HepG2 (cell line): ENCODE results near the gene NCOA7. TPM values are rescaled to one million over a fixed set of nuclear protein-coding genes. Genes with fewer than 3 reads are reported as not detected.

ENCODE experiments used
- CEBPG ChIP-seq: IDR thresholded peaks from 2 replicates; pipeline ENCODE4 v1.6.1; 2016
- HCFC1 ChIP-seq: fragments of 150-350 bp; IDR thresholded peaks from 2 replicates; pipeline ENCODE4 v1.6.1; 2014; ENCODE audit warnings: low read depth, low read length
- MAFG ChIP-seq: sonication (generic); formaldehyde crosslinking; IDR thresholded peaks from 2 replicates; pipeline ENCODE4 v1.5.1; 2020; ENCODE audit warnings: mild to moderate bottlenecking, missing genetic modification reagents
- MBD4 ChIP-seq: IDR thresholded peaks from 2 replicates; pipeline ENCODE4 v1.6.1; 2012; ENCODE audit warnings: low read length, inconsistent platforms, borderline replicate concordance
- MTA3 ChIP-seq: sonication (generic); formaldehyde crosslinking; IDR thresholded peaks from 2 replicates; pipeline ENCODE4 v1.4.0; 2020; ENCODE audit warnings: missing genetic modification reagents
- MXI1 ChIP-seq: IDR thresholded peaks from 3 replicates; pipeline ENCODE4 v1.6.1; 2012; ENCODE audit warnings: low read depth, low read length, inconsistent platforms, borderline replicate concordance
- NCOR1 ChIP-seq: fragments of 200-600 bp; sonication (generic); IDR thresholded peaks from 2 replicates; pipeline ENCODE4 v1.7.0; 2017; ENCODE audit warnings: antibody characterized with exemption, low read length, borderline replicate concordance
- NFIC ChIP-seq: IDR thresholded peaks from 2 replicates; pipeline ENCODE4 v1.6.1; 2012; ENCODE audit warnings: mild to moderate bottlenecking, low read length, inconsistent platforms
- PREB ChIP-seq: sonication (generic); formaldehyde crosslinking; IDR thresholded peaks from 2 replicates; pipeline ENCODE4 v1.4.0; 2020; ENCODE audit warnings: missing genetic modification reagents
- RBFOX2 ChIP-seq: fragments of 200-400 bp; formaldehyde crosslinking; IDR thresholded peaks from 2 replicates; pipeline ENCODE4 v1.6.1; 2017; ENCODE audit warnings: low read depth, mild to moderate bottlenecking, low read length
- RBM22 ChIP-seq: fragments of 200-400 bp; formaldehyde crosslinking; optimal IDR thresholded peaks from 2 replicates; pipeline ENCODE3; 2017; ENCODE audit warnings: mild to moderate bottlenecking, low read length, moderate library complexity
- SIX4 ChIP-seq: sonication (generic); formaldehyde crosslinking; IDR thresholded peaks from 2 replicates; pipeline ENCODE4 v1.4.0; 2020; ENCODE audit warnings: missing genetic modification reagents
- SNAI1 ChIP-seq: sonication (generic); formaldehyde crosslinking; IDR thresholded peaks from 2 replicates; pipeline ENCODE4 v1.5.0; 2020; ENCODE audit warnings: mild to moderate bottlenecking, missing genetic modification reagents, borderline replicate concordance
- SNAPC5 ChIP-seq: sonication (generic); formaldehyde crosslinking; IDR thresholded peaks from 2 replicates; pipeline ENCODE4 v1.8.1; 2023; ENCODE audit warnings: mild to moderate bottlenecking, missing genetic modification reagents, borderline replicate concordance
- SYNCRIP ChIP-seq: fragments of 200-400 bp; formaldehyde crosslinking; IDR thresholded peaks from 2 replicates; pipeline ENCODE4 v1.6.1; 2018; ENCODE audit warnings: mild to moderate bottlenecking, low read depth, low read length; ENCODE audit not compliant: insufficient read depth
- TRIM22 ChIP-seq: fragments of 450-650 bp; IDR thresholded peaks from 2 replicates; pipeline ENCODE4 v1.6.1; 2017
- YEATS4 ChIP-seq: sonication (generic); formaldehyde crosslinking; IDR thresholded peaks from 2 replicates; pipeline ENCODE4 v1.4.0; 2020; ENCODE audit warnings: missing genetic modification reagents, borderline replicate concordance
- ZNF24 ChIP-seq: fragments of 450-650 bp; IDR thresholded peaks from 2 replicates; pipeline ENCODE4 v1.6.1; 2017; ENCODE audit warnings: antibody characterized with exemption, mild to moderate bottlenecking
- ZNF33B ChIP-seq: sonication (generic); formaldehyde crosslinking; IDR thresholded peaks from 2 replicates; pipeline ENCODE4 v1.5.1; 2020; ENCODE audit warnings: mild to moderate bottlenecking, missing genetic modification reagents
- ZNF703 ChIP-seq: sonication (generic); formaldehyde crosslinking; IDR thresholded peaks from 2 replicates; pipeline ENCODE4 v1.5.1; 2020; ENCODE audit warnings: missing genetic modification reagents, mild to moderate bottlenecking, moderate library complexity, borderline replicate concordance
- ZNF83 ChIP-seq: sonication (generic); formaldehyde crosslinking; IDR thresholded peaks from 2 replicates; pipeline ENCODE4 v1.4.0; 2020; ENCODE audit warnings: missing genetic modification reagents, mild to moderate bottlenecking, borderline replicate concordance
- polyA plus RNA-seq, 8 experiments: library from polyadenylated mRNA; depleted of rRNA in 3 of 8; stranded (reverse) in 7 of 8; unstranded in 1 of 8; fragments of >200 nt; fragmentation: Illumina TruSeq in 4 of 8; extraction: Trizol in 4 of 8; gene quantifications; 2 replicates each; pipeline versions ENCODE4 v1.2.1 to v1.2.3, GENCODE V29; 2011 to 2016; ENCODE audit warnings: low read depth in 4 of 8, missing spikeins in 1 of 8, mixed read lengths in 1 of 8; ENCODE audit not compliant: insufficient read depth in 1 of 8
- total RNA-seq, 5 experiments: library from RNA; depleted of rRNA; stranded (reverse); fragments of >200 nt; fragmentation: Illumina TruSeq; extraction: Trizol; gene quantifications; 2 replicates each; pipeline ENCODE4 v1.2.3, GENCODE V29; 2016; ENCODE audit warnings: low read depth in 1 of 5
- TF ChIP-seq, protein P1 (sequence below): sonication (generic); formaldehyde crosslinking; IDR thresholded peaks from 2 replicates; pipeline ENCODE4 v1.4.0; 2020; ENCODE audit warnings: missing genetic modification reagents
- TF ChIP-seq, protein P2 (sequence below): sonication (generic); formaldehyde crosslinking; IDR thresholded peaks from 2 replicates; pipeline ENCODE4 v1.5.0; 2020; ENCODE audit warnings: mild to moderate bottlenecking, missing genetic modification reagents, borderline replicate concordance

Gene NCOA7
- total and polyA plus RNA-seq, 2 of the 13 experiments (the other 11 are each of a cell fraction or from before 2014, with no cell fraction given) = 13.6 to 20.8 TPM

DNA sequence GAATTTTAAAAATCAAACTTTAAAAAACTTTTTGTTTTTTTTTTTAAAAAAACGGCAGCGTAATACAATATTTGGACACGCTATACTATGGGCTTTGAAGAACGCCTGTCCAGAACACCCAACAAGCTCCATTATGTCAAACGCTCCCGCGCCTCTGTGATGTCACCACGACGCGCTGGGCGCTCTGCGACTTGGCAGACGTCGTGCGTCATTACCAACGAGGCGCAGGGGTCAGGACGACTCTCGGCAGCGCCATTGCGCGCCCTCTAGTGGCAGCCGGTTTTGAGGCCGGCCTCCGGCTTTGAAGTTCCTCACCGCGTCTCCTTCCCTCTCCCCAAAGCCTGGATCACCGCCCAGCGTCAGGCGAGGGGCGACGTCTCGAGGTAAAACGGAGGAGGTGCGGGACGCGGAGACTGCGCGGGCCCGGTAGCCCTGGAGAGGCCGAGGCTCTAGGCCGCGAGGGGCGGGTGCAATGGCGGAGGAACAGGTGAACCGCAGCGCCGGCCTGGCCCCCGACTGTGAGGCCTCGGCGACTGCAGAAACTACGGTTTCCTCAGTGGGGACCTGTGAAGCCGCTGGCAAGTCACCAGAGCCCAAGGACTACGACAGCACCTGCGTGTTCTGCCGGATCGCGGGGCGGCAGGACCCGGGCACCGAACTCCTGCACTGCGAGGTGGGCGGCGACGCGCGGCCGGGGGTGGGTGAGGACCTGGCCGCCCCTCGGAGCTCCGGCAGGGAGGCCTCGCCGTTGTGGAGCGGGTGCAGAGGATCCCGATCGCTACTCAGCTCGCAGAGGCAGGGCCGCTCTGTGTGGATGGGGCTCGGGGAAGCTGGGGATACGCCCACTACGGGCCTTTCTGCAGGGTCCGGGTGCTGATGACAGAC, 166.0 kb downstream of the NCOA7 start, which contains the start of gene HINT3 (continued):
- TF ChIP-seq RBFOX2 (peak; percentile 95), ZNF703 (CRISPR knock-in tag) (peak; percentile 94), SNAPC5 (CRISPR knock-in tag) (peak; percentile 67; the same call in 1 of the 2 replicates), TRIM22 (no peak), ZNF24 (peak; percentile 61), NCOR1 (peak; percentile 28; the same call in 1 of the 2 replicates), MBD4 (no peak), SNAI1 (peak; percentile 97), CEBPG (CRISPR knock-in tag) (peak; percentile 75), MTA3 (CRISPR knock-in tag) (no peak), ZNF83 (CRISPR knock-in tag) (peak; percentile 76; the same call in 1 of the 2 replicates), YEATS4 (peak; percentile 99), ZNF33B (CRISPR knock-in tag) (peak; percentile 86), SYNCRIP (no peak), MAFG (CRISPR knock-in tag) (no peak), PREB (CRISPR knock-in tag) (peak; percentile 96; the same call in 1 of the 2 replicates), MXI1 (peak; percentile 88; the same call in 2 of the 3 replicates), SIX4 (CRISPR knock-in tag) (peak; percentile 85), HCFC1 (no peak), NFIC (no peak), RBM22 (no peak)
- TF ChIP-seq, protein P1, sequence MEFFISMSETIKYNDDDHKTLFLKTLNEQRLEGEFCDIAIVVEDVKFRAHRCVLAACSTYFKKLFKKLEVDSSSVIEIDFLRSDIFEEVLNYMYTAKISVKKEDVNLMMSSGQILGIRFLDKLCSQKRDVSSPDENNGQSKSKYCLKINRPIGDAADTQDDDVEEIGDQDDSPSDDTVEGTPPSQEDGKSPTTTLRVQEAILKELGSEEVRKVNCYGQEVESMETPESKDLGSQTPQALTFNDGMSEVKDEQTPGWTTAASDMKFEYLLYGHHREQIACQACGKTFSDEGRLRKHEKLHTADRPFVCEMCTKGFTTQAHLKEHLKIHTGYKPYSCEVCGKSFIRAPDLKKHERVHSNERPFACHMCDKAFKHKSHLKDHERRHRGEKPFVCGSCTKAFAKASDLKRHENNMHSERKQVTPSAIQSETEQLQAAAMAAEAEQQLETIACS (CRISPR knock-in tag) = peak; percentile 48; the same call in 1 of the 2 replicates
- TF ChIP-seq, protein P2, sequence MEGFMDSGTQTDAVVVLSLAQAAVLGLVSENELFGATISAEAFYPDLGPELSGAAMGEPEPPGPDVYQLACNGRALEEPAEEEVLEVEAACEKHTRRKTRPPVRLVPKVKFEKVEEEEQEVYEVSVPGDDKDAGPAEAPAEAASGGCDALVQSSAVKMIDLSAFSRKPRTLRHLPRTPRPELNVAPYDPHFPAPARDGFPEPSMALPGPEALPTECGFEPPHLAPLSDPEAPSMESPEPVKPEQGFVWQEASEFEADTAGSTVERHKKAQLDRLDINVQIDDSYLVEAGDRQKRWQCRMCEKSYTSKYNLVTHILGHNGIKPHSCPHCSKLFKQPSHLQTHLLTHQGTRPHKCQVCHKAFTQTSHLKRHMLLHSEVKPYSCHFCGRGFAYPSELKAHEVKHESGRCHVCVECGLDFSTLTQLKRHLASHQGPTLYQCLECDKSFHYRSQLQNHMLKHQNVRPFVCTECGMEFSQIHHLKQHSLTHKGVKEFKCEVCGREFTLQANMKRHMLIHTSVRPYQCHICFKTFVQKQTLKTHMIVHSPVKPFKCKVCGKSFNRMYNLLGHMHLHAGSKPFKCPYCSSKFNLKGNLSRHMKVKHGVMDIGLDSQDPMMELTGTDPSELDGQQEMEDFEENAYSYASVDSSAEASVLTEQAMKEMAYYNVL = peak; percentile 89
